GM18870 (cell line): ENCODE data around the gene PIK3CB.
A peak's percentile ranks its signal among the peaks of the same experiment; 100 is the strongest.
"Not testable (repeated sequence)": the region's sequence is repeated elsewhere in the genome, so short reads cannot be mapped to it uniquely, and the experiment has no call there.

Experiments
- ATAC-seq: cut with Tn5 transposase; IDR thresholded peaks from one replicate; pipeline ENCODE4 v1.9.1; 2021; ENCODE audit warnings: moderate library complexity; ENCODE audit not compliant: unreplicated experiment

PIK3CB gene

GRCh38 chr3:138809500-138810256 is 25.1 kb downstream of the PIK3CB start:
- ATAC-seq: no peak

- no peak for ATAC-seq
These were observed 28.2 kb downstream of the PIK3CB start for GRCh38 chr3:138806376-138807080.

GRCh38 chr3:138803006-138803653 is 31.6 kb downstream of the PIK3CB start:
- no peak for ATAC-seq

- not testable (repeated sequence) for ATAC-seq
These were observed 32.5 kb downstream of the PIK3CB start for GRCh38 chr3:138802223-138802622.

- ATAC-seq: no peak
These were observed 32.9 kb downstream of the PIK3CB start for GRCh38 chr3:138801792-138802191.

GRCh38 chr3:138800248-138800647 is 34.5 kb downstream of the PIK3CB start:
- ATAC-seq: no peak

GRCh38 chr3:138799822-138800221 is 34.9 kb downstream of the PIK3CB start:
- ATAC-seq: no peak

GRCh38 chr3:138797508-138798038 is 37.2 kb downstream of the PIK3CB start:
- ATAC-seq: no peak

GRCh38 chr3:138796761-138797160 is 38.0 kb downstream of the PIK3CB start:
- ATAC-seq: no peak

- ATAC-seq: no peak
These were observed 47.9 kb downstream of the PIK3CB start for GRCh38 chr3:138786788-138787271.

GRCh38 chr3:138785951-138786350 is 48.8 kb downstream of the PIK3CB start:
- no peak for ATAC-seq

- ATAC-seq: not testable (repeated sequence)
These were observed 49.3 kb downstream of the PIK3CB start for GRCh38 chr3:138785362-138785857.

- ATAC-seq: no peak
These were observed 52.0 kb downstream of the PIK3CB start for GRCh38 chr3:138782755-138783154.

- peak; percentile 75 for ATAC-seq
These were observed 53.7 kb downstream of the PIK3CB start for GRCh38 chr3:138781012-138781470.

GRCh38 chr3:138778643-138779042 is 56.1 kb downstream of the PIK3CB start:
- no peak for ATAC-seq

- no peak for ATAC-seq
These were observed 57.8 kb downstream of the PIK3CB start for GRCh38 chr3:138776961-138777360.

- ATAC-seq: no peak
These were observed 59.5 kb downstream of the PIK3CB start for GRCh38 chr3:138775254-138775595.

GRCh38 chr3:138774529-138775253 is 60.0 kb downstream of the PIK3CB start:
- ATAC-seq: no peak

- no peak for ATAC-seq
These were observed 63.1 kb downstream of the PIK3CB start for GRCh38 chr3:138771585-138771984.

- ATAC-seq: no peak
These were observed 65.1 kb downstream of the PIK3CB start for GRCh38 chr3:138769616-138770015.

GRCh38 chr3:138768946-138769345 is 65.8 kb downstream of the PIK3CB start:
- no peak for ATAC-seq
